Measurements from ENCODE around the gene TUBGCP2.

Gene TUBGCP2

GRCh38 chr10:133342942-133343341 is 34.3 kb upstream of the TUBGCP2 start:
- no peak for DNase-seq

GRCh38 chr10:133341983-133342382 is 33.3 kb upstream of the TUBGCP2 start:
- DNase-seq = no peak

GRCh38 chr10:133339708-133340380 is 31.2 kb upstream of the TUBGCP2 start:
- DNase-seq = no peak

GRCh38 chr10:133338080-133339071 is 29.7 kb upstream of the TUBGCP2 start:
- DNase-seq = no peak

DNA sequence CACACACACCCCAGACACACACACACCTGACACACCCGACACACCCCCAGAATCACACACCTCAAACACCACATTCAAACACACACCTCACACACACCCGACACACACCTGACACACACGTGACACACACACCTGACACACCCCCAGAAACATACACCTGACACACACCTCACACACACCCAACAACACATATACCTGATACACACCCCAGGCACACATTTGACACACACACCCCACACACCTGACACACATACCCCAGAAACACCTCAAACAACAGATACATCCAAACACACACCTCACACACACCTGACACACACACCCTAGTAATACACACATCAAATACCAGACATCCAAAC is 28.7 kb upstream of the TUBGCP2 start:
- DNase-seq = no peak

DNA sequence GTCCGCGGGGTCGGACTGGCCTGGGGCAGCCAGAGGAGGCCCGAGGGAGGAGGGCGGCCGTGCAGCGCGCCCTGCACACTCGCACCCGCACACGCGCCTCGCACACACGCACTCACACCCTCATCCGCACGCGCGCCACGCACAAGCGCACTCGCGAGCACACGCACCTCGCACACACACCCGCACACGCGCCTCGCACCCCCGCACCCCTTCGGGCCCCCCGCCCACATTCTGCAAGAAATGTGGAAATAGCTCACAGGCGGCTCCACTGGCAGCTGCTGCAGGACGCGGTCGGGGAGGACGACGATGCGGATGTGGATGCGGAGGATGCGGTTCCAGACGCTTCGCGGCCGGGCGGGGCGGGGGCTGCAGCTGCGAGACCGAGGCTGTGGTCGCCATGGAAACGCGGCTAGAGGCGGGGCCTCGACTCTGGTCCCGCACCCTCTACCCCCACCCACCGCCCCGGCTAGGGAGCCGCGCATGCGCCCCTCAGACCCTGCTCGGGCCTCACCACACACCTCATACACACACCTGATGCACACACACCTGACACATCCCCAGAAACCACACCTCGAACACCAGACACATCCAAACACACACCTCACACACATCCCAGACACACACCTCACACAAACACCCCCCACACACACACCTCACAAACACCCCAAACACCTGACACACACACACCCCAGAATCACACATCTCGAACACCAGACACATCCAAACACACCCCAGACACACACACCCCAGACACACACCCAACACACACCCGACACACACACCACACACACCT is 28.1 kb upstream of the TUBGCP2 start, which contains the start of gene CALY:
CALY (minus strand) TSS at position 320 of the 793 bp plus-strand sequence. CDS start 7,907 bp downstream, outside the sequence.
- DNase-seq = peak; percentile 75

DNA sequence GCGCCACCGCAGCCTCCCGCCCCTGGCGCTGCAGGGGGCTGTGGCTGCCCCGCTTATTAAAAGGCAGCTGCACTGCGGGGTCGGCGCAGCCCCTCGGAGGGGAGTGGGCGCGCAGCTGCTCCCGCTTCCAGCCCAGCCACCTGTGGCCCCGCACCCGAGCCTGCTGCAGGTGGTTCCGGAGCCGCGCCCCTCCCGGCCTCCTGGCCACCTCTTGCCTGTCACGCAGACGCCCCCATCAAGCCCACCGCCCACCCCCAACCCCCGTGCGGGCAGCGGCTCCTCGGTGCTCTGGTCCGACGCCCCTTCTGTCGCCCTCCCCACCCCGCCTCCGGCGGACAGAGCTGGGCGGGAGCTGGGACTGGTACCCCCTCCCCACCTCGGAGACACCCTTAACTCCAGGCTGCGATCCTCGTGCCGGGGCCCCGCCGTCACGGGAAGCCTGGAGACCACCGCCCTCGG is 27.5 kb upstream of the TUBGCP2 start:
- DNase-seq = no peak

- DNase-seq = peak; percentile 42
These were observed 26.8 kb upstream of the TUBGCP2 start for GRCh38 chr10:133335246-133336117.

DNA sequence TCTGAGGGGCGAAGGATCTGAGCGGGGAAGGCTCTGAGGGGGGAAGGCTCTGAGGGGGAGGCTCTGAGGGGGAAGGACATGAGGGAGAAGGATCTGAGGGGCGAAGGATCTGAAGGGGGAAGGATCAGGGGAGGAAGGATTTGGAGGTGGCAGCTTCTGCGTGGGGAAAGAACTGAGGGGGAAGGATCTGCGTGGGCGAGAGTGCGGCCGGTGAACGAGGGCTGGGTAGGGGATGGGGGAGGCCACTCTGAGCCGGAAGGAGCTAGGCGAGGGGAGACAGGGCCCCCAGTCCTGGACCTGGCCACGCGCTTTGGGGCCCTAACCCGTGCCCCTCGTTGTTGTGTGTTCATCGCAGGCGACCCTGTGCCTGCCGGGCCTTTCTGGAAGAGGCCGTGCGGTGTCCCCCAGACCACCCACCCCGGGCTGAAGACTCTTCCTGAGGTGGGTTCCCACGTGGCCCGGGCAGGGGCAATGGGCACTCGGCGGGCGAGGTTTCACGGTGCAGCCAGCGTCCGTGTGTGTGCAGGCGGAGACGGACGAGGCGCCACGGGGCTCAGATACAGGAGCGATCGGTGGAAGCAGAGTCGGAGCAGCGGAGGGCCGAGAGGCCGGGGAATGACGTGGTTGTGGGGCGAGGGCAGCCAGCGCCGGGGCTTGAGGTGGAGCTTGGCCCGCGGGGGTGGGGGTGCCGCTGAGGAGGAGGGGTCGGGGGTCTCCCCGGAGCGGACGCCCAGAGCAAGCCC is 26.0 kb upstream of the TUBGCP2 start:
- DNase-seq = peak; percentile 22

- DNase-seq = no peak
These were observed 24.4 kb upstream of the TUBGCP2 start for GRCh38 chr10:133332936-133333699.

GRCh38 chr10:133329491-133330202 is 21.0 kb upstream of the TUBGCP2 start:
- peak; percentile 85 for DNase-seq

GRCh38 chr10:133328358-133329343 is 20.0 kb upstream of the TUBGCP2 start:
- DNase-seq = no peak

DNA sequence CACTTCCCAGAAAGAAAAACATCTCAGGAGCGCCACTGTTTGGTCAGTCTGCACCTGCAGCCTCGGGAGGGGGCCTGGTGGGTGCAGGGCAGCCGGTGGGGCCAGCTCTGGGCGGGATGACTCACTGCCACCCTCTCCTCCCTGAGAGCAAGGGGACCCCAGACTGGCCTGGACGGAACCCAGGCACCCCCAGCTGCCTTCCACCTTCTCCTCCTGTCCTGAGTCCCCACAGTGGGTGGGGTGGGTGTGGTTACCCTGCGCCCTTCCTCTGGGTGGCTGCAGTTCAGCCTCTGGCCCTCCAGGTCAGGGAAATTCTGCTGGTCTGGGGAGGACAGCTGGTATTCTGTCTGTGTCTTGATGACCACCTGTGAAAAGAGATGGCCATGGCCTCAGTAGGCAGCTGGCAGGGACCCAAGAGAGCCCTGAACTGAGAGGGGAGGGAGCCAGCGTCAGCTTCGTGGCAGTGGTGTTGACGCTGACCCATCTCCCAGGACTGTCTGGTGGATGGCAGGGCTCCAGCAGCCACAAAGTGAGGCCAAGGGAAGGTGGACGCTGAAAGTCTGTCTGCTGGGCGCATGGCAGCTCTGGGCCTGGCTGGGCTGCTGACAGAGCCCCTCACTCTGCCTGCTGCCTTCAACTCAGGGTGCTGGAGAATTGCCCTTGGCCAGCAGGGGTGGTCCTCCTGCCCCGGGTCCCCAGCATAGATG is 19.1 kb upstream of the TUBGCP2 start:
- DNase-seq = peak; percentile 76

DNA sequence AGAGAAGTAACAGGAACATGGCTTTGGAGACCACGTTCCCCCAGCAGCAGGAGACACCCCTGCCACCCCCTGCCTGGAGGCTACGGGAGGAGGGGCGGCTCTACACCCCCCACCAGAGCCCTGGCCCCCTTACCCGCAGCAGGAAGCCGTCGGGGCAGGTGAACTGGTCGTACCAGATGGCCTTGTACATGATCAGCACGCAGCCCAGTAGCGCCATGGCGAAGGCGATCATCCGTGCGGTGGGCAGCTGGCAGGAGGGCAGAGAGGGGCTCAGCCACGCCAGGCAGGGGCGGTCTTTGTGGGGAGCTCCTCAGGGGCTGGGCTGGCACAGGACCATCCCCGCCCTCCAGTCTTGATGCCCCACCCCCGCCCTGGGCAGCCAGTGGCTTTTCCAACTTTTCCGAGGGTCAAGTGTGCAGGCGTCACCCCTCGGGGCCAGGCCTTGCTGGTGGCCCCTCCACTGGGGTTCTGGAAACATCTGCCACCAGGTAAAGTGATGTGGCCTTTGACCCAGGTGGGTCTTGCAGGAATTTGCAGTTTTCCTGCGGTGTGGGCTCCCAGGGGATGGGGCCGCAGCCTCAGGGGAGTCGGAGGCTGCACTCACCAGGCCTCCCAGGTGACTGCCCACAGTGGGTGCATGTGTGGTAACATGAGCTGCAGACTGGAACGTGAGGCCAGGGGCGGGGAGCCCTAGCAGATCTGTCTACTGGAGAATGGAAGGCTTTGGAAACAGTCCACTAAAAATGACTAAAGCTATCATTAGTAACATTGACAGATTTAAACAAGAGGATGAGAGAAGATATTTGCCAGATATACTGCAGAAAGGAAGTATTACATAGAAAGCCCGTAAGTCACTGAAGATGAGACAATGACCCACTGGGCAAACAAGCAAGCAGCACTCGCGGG is 18.3 kb upstream of the TUBGCP2 start:
- DNase-seq = peak; percentile 35

DNA sequence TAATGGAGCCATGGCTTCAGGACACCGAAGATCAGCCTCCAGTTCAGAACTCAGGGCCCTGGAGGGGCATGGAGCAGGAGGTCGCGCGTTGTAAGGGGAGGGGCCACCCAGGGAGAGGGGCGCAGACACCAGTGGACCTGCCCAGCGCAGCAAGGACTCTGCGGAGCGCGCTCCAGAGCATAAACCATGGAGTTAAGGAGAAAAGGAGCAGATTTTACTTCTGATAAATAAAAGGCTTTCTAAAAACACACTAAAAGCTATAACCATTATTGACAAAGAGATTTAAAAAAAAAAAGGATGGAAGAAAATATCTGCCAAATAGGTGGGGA is 17.5 kb upstream of the TUBGCP2 start:
- DNase-seq = peak; percentile 44

- peak; percentile 44 for DNase-seq
These were observed 17.0 kb upstream of the TUBGCP2 start for GRCh38 chr10:133325440-133326222.

All from NCI-H146 (cell line).